ENCODE measurements around the gene TMEM53. TPM values are rescaled to one million over a fixed set of nuclear protein-coding genes. Genes with fewer than 3 reads are reported as not detected.

The TMEM53 gene
- total and polyA plus RNA-seq, 2 of the 8 experiments (the other 6 are each of a cell fraction or from before 2014, with no cell fraction given), result 6.7 to 27.9 TPM

- TF ChIP-seq CTCF (IDR thresholded peaks at IDR 0.05; ENCODE audit: control extremely low read depth in 1 of 3, insufficient read depth in 1 of 3, low read depth in 1 of 3, low read length in 3 of 3) (no peak), YY1 (IDR thresholded peaks at IDR 0.05; ENCODE audit: low read depth, low read length) (peak; percentile 96), EZH2 (IDR thresholded peaks at IDR 0.05; ENCODE audit: low read depth, low read length, severe bottlenecking) (no peak), MAFK (IDR thresholded peaks at IDR 0.05; ENCODE audit: low read depth, low read length) (no peak), ZNF274 (IDR thresholded peaks at IDR 0.05; ENCODE audit: borderline replicate concordance, extremely low read depth, low read length) (no peak), RBBP5 (IDR thresholded peaks at IDR 0.05; ENCODE audit: borderline replicate concordance, low read depth, low read length) (peak; percentile 65; the same call in 1 of the 2 replicates), TEAD4 (IDR thresholded peaks at IDR 0.05; ENCODE audit: low read depth, low read length) (no peak), JUND (IDR thresholded peaks at IDR 0.05; ENCODE audit: low read length) (no peak), CREB1 (IDR thresholded peaks at IDR 0.05) (peak; percentile 48; the same call in 1 of the 2 replicates), POLR2AphosphoS5 (IDR thresholded peaks at IDR 0.05; ENCODE audit: low read depth, low read length) (peak; percentile 92), BACH1 (IDR thresholded peaks at IDR 0.05; ENCODE audit: low read length) (no peak), EP300 (IDR thresholded peaks at IDR 0.05; ENCODE audit: borderline replicate concordance in 1 of 2, low read depth in 2 of 2, low read length in 2 of 2) (peak in 1 of 2 experiments; percentile 36; a peak in 1 of 3 replicates), CBX8 (IDR thresholded peaks at IDR 0.05; ENCODE audit: borderline replicate concordance, low read depth, low read length) (no peak), CTBP2 (IDR thresholded peaks at IDR 0.05; ENCODE audit: borderline replicate concordance, insufficient read depth, insufficient read length, low read length) (peak; percentile 40), USF2 (IDR thresholded peaks at IDR 0.05; ENCODE audit: low read length) (peak; percentile 88), ASH2L (IDR thresholded peaks at IDR 0.05; ENCODE audit: low read length) (peak; percentile 66), CEBPB (IDR thresholded peaks at IDR 0.05; ENCODE audit: low read depth, low read length) (no peak), CHD1 (IDR thresholded peaks at IDR 0.05; ENCODE audit: low read depth, low read length) (no peak), SP1 (IDR thresholded peaks at IDR 0.05; ENCODE audit: low read depth, low read length) (no peak), BRCA1 (IDR thresholded peaks at IDR 0.05; ENCODE audit: low read depth, low read length) (no peak), SUZ12 (IDR thresholded peaks at IDR 0.05; ENCODE audit: low read length) (no peak)
Measured at GRCh38 chr1:44631647-44632539, 42.4 kb downstream of the TMEM53 start (continued).

All from H1 (cell line).